Retinal pigment epithelial cell (primary cell): Measurements from ENCODE around the gene GFPT2.
"Not testable (repeated sequence)": the region's sequence is repeated elsewhere in the genome, so short reads cannot be mapped to it uniquely, and the experiment has no call there.

Source experiments
- DNase-seq: peaks from one replicate; pipeline ENCODE4 v3.0.0-alpha.2; 2010; ENCODE audit warnings: low read depth
- H3K4me3 ChIP-seq: 2 replicates; pipeline ENCODE4 v1.5.1; 2011; ENCODE audit warnings: mild to moderate bottlenecking, low read length, control low read depth, moderate library complexity
- CTCF ChIP-seq: conservative IDR thresholded peaks from 2 replicates; pipeline ENCODE4 v1.5.1; 2011; ENCODE audit warnings: low read depth, low read length, control low read depth, inconsistent platforms

Gene GFPT2

GRCh38 chr5:180304431-180305375 is 48.4 kb downstream of the GFPT2 start:
- DNase-seq = no peak
- H3K4me3 ChIP-seq = no peak overlapping the region
- TF ChIP-seq CTCF = no peak

GRCh38 chr5:180304016-180304292 is 49.2 kb downstream of the GFPT2 start:
- no peak for DNase-seq
- H3K4me3 ChIP-seq = no peak overlapping the region
- TF ChIP-seq CTCF = no peak

- no peak for DNase-seq
- no peak overlapping the region for H3K4me3 ChIP-seq
- TF ChIP-seq CTCF = no peak
These were observed 49.7 kb downstream of the GFPT2 start for GRCh38 chr5:180303226-180304015.

GRCh38 chr5:180302256-180302655 is 50.9 kb downstream of the GFPT2 start:
- no peak for TF ChIP-seq CTCF
- DNase-seq = no peak
- no peak overlapping the region for H3K4me3 ChIP-seq

- no peak for DNase-seq
- TF ChIP-seq CTCF = no peak
- H3K4me3 ChIP-seq = no peak overlapping the region
These were observed 51.9 kb downstream of the GFPT2 start for GRCh38 chr5:180301253-180301652.

GRCh38 chr5:180299526-180299925 is 53.6 kb downstream of the GFPT2 start:
- no peak for DNase-seq
- no peak overlapping the region for H3K4me3 ChIP-seq
- no peak for TF ChIP-seq CTCF

- not testable (repeated sequence) for H3K4me3 ChIP-seq, DNase-seq
These were observed 54.1 kb downstream of the GFPT2 start for GRCh38 chr5:180299014-180299413.
